ENCODE results near the gene RBBP8NL. TPM values are rescaled to one million over a fixed set of nuclear protein-coding genes. Genes with fewer than 3 reads are reported as not detected.

RBBP8NL gene
- total RNA-seq, 1 experiment from 2014 or later = not detected

GRCh38 chr20:62363920-62364851 is 63.2 kb downstream of the RBBP8NL start:
- H3K36me3 ChIP-seq (ENCODE audit: insufficient read depth, low read length, poor library complexity, severe bottlenecking) = no peaks in the 10 kb centered on the region
- ChIA-PET POLR2A (ENCODE audit: low non-redundant PET) (no interaction called here), CTCF (interaction anchor here (1.0 kb wide), 1 partner anchor 18 kb away, joined by 3 read pairs; no protein-coding TSS in a partner anchor)
- no TSS peak for BruUV-seq (replicated peaks)
- DNase-seq (ENCODE audit: low spot score) = no peak
- H3K4me3 ChIP-seq (ENCODE audit: low read depth, low read length, poor library complexity, severe bottlenecking) = no peak overlapping the region
- no peaks in the 10 kb centered on the region for H3K9me3 ChIP-seq (ENCODE audit: low read depth, low read length, poor library complexity, severe bottlenecking)
- intact Hi-C loops (cut with micrococcal nuclease; ENCODE audit: unreplicated experiment) = no loop called here
- H3K4me1 ChIP-seq (ENCODE audit: insufficient read depth, low read length, poor library complexity, severe bottlenecking) = peaks cover 29% of the 10 kb centered on the region
- H3K27ac ChIP-seq (ENCODE audit: low read depth, low read length, poor library complexity, severe bottlenecking) = no peak overlapping the region
- TF ChIP-seq CTCF (conservative IDR thresholded peaks at IDR 0.05; ENCODE audit: low read depth, low read length) = no peak
- H3K27me3 ChIP-seq (replicated peaks; ENCODE audit: insufficient read depth, low read depth, low read length, poor library complexity) = peaks cover 23% of the 10 kb centered on the region

- BruUV-seq (replicated peaks) = no TSS peak
- Histone ChIP-seq H3K27me3 (replicated peaks; ENCODE audit: insufficient read depth, low read depth, low read length, poor library complexity) (peaks cover 19% of the 10 kb centered on the region), H3K4me1 (ENCODE audit: insufficient read depth, low read length, poor library complexity, severe bottlenecking) (peaks cover 25% of the 10 kb centered on the region), H3K27ac (ENCODE audit: low read depth, low read length, poor library complexity, severe bottlenecking) (no peak overlapping the region), H3K36me3 (ENCODE audit: insufficient read depth, low read length, poor library complexity, severe bottlenecking) (no peaks in the 10 kb centered on the region), H3K9me3 (ENCODE audit: low read depth, low read length, poor library complexity, severe bottlenecking) (no peaks in the 10 kb centered on the region), H3K4me3 (ENCODE audit: low read depth, low read length, poor library complexity, severe bottlenecking) (no peak overlapping the region)
- ChIA-PET CTCF (no interaction called here), POLR2A (ENCODE audit: low non-redundant PET) (no interaction called here)
- DNase-seq (ENCODE audit: low spot score) = no peak
- intact Hi-C loops (cut with micrococcal nuclease; ENCODE audit: unreplicated experiment) = no loop called here
- TF ChIP-seq EZH2 (IDR thresholded peaks at IDR 0.05; ENCODE audit: borderline replicate concordance, low read depth, low read length, poor library complexity, severe bottlenecking) (no peak), CTCF (conservative IDR thresholded peaks at IDR 0.05; ENCODE audit: low read depth, low read length) (no peak)
Observed at GRCh38 chr20:62362991-62363919, 64.1 kb downstream of the RBBP8NL start.

- no peak for TF ChIP-seq CTCF (conservative IDR thresholded peaks at IDR 0.05; ENCODE audit: low read depth, low read length)
- TF ChIP-seq EZH2 (IDR thresholded peaks at IDR 0.05; ENCODE audit: borderline replicate concordance, low read depth, low read length, poor library complexity, severe bottlenecking) = no peak
- H3K27me3 ChIP-seq (replicated peaks; ENCODE audit: insufficient read depth, low read depth, low read length, poor library complexity) = peaks cover 12% of the 10 kb centered on the region
- ChIA-PET POLR2A (ENCODE audit: low non-redundant PET) (no interaction called here), CTCF (no interaction called here)
- no peak overlapping the region for H3K27ac ChIP-seq (ENCODE audit: low read depth, low read length, poor library complexity, severe bottlenecking)
- peaks cover 19% of the 10 kb centered on the region for H3K4me1 ChIP-seq (ENCODE audit: insufficient read depth, low read length, poor library complexity, severe bottlenecking)
- H3K9me3 ChIP-seq (ENCODE audit: low read depth, low read length, poor library complexity, severe bottlenecking) = no peaks in the 10 kb centered on the region
- no peaks in the 10 kb centered on the region for H3K36me3 ChIP-seq (ENCODE audit: insufficient read depth, low read length, poor library complexity, severe bottlenecking)
- no peak overlapping the region for H3K4me3 ChIP-seq (ENCODE audit: low read depth, low read length, poor library complexity, severe bottlenecking)
- BruUV-seq (replicated peaks) = no TSS peak
- intact Hi-C loops (cut with micrococcal nuclease; ENCODE audit: unreplicated experiment) = no loop called here
- no peak for DNase-seq (ENCODE audit: low spot score)
Observed at GRCh38 chr20:62362590-62362940, 64.8 kb downstream of the RBBP8NL start.
